Endothelial cell of coronary artery (primary cell): ENCODE data around the gene GNAO1. TPM values are rescaled to one million over a fixed set of nuclear protein-coding genes. Genes with fewer than 3 reads are reported as not detected.

Experiments
- total RNA-seq: library from RNA; depleted of rRNA; stranded (reverse); fragments of >200 nt; gene quantifications from 2 replicates; pipeline ENCODE4 v1.2.3, GENCODE V29; 2014

Gene GNAO1
- total RNA-seq = under 0.01 TPM in 1 of 2 replicates, not detected in the other

DNA sequence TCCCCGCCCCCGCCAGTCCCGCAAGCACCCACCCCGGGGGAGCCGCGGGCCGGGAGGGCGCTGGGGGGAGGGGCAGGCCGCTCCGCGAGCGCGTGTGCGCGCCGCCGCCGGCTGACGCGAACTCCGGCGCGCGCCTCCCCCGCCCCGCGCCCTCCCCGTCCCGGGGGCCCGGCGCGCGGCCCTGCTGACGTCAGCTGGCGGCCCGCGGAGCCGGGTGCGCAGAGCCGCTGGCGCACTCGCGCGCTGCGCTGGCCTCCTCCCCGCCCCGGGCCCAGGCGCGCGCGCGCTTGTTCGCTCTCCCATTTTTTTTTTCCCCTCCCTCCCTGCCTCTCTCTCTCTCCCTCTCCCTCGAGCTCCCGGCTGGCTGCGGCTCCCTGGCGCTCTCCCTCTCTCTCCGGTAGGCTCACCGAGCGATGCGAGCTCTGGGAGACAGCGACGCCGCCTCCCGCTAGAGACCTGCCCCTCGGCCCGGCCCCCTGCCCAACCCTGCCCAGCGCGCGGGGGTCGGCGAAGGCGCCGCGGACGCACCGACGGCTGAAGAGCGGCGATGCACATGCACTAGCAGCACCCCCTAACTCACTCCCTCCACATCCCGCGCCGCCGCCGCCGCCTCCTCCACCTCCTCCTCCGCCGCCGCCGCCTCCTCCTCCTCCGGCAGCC is at the start of gene GNAO1:
TSS of gene GNAO1 (plus strand) at position 334 of the 660 bp plus-strand sequence. CDS start 747 bp downstream, outside the sequence.

Other genes with a start within 250 kb of the GNAO1 start
- 215 and 286 TPM in 2 replicates for gene AMFR, start 234.1 kb downstream of the GNAO1 start, total RNA-seq